ENCODE data around the gene AKAP13.

The AKAP13 gene

GRCh38 chr15:85711580-85712192 is 331.3 kb downstream of the AKAP13 start:
- H3K27me3 ChIP-seq: no peaks in the 10 kb centered on the region
- H3K4me2 ChIP-seq: no peak overlapping the region
- H4K20me1 ChIP-seq: no peaks in the 10 kb centered on the region
- H3K27ac ChIP-seq: no peak overlapping the region
- TF ChIP-seq Cebpa-rat (IDR thresholded peaks at IDR 0.05): no peak
- no peak overlapping the region for H3K4me3 ChIP-seq
- H3K9ac ChIP-seq: no peak overlapping the region
- H3K9me3 ChIP-seq: no peaks in the 10 kb centered on the region
- H3K4me1 ChIP-seq: peaks cover 21% of the 10 kb centered on the region
- H3K36me3 ChIP-seq: peaks cover 63% of the 10 kb centered on the region

- TF ChIP-seq Cebpa-rat (IDR thresholded peaks at IDR 0.05): no peak
- no peak overlapping the region for H3K9ac ChIP-seq
- H3K4me2 ChIP-seq: no peak overlapping the region
- H3K27me3 ChIP-seq: no peaks in the 10 kb centered on the region
- H4K20me1 ChIP-seq: no peaks in the 10 kb centered on the region
- H3K4me1 ChIP-seq: no peaks in the 10 kb centered on the region
- no peak overlapping the region for H3K27ac ChIP-seq
- H3K4me3 ChIP-seq: no peak overlapping the region
- H3K9me3 ChIP-seq: no peaks in the 10 kb centered on the region
- H3K36me3 ChIP-seq: peaks cover 95% of the 10 kb centered on the region
Measured at GRCh38 chr15:85716261-85716660, 335.9 kb downstream of the AKAP13 start.

GRCh38 chr15:85717212-85717611 is 336.8 kb downstream of the AKAP13 start:
- H3K36me3 ChIP-seq: peaks cover 96% of the 10 kb centered on the region
- no peak overlapping the region for H3K27ac ChIP-seq

GRCh38 chr15:85718271-85718971 is 338.0 kb downstream of the AKAP13 start:
- no peak overlapping the region for H3K27ac ChIP-seq
- H3K9me3 ChIP-seq: no peaks in the 10 kb centered on the region
- H3K27me3 ChIP-seq: no peaks in the 10 kb centered on the region
- no peaks in the 10 kb centered on the region for H4K20me1 ChIP-seq
- no peak overlapping the region for H3K9ac ChIP-seq
- no peaks in the 10 kb centered on the region for H3K4me1 ChIP-seq
- TF ChIP-seq Cebpa-rat (IDR thresholded peaks at IDR 0.05): no peak
- no peak overlapping the region for H3K4me3 ChIP-seq
- no peak overlapping the region for H3K4me2 ChIP-seq
- peaks cover 97% of the 10 kb centered on the region for H3K36me3 ChIP-seq

More at GRCh38 chr15:85717212-85717611, 336.8 kb downstream of the AKAP13 start:
- Histone ChIP-seq H3K4me2 (no peak overlapping the region), H3K9me3 (no peaks in the 10 kb centered on the region), H3K4me1 (no peaks in the 10 kb centered on the region), H3K9ac (no peak overlapping the region), H4K20me1 (no peaks in the 10 kb centered on the region), H3K27me3 (no peaks in the 10 kb centered on the region), H3K4me3 (no peak overlapping the region)
- TF ChIP-seq Cebpa-rat (IDR thresholded peaks at IDR 0.05): no peak

GRCh38 chr15:85718981-85719380 is 338.6 kb downstream of the AKAP13 start:
- no peak overlapping the region for H3K4me3 ChIP-seq

GRCh38 chr15:85722374-85723152 is 342.2 kb downstream of the AKAP13 start:
- no peak for TF ChIP-seq Cebpa-rat (IDR thresholded peaks at IDR 0.05)
- Histone ChIP-seq H3K27ac (no peak overlapping the region), H3K9me3 (no peaks in the 10 kb centered on the region), H3K4me2 (no peak overlapping the region), H3K4me1 (no peaks in the 10 kb centered on the region), H3K4me3 (no peak overlapping the region), H4K20me1 (no peaks in the 10 kb centered on the region), H3K36me3 (peaks cover 100% of the 10 kb centered on the region), H3K9ac (no peak overlapping the region), H3K27me3 (no peaks in the 10 kb centered on the region)

More at GRCh38 chr15:85718981-85719380, 338.6 kb downstream of the AKAP13 start:
- no peaks in the 10 kb centered on the region for H4K20me1 ChIP-seq
- H3K27me3 ChIP-seq: no peaks in the 10 kb centered on the region
- no peaks in the 10 kb centered on the region for H3K4me1 ChIP-seq
- H3K27ac ChIP-seq: no peak overlapping the region
- no peaks in the 10 kb centered on the region for H3K9me3 ChIP-seq
- no peak for TF ChIP-seq Cebpa-rat (IDR thresholded peaks at IDR 0.05)
- peaks cover 99% of the 10 kb centered on the region for H3K36me3 ChIP-seq
- no peak overlapping the region for H3K4me2 ChIP-seq
- H3K9ac ChIP-seq: no peak overlapping the region

GRCh38 chr15:85723960-85724945 is 343.9 kb downstream of the AKAP13 start:
- Histone ChIP-seq H3K9ac (no peak overlapping the region), H3K27ac (no peak overlapping the region), H3K4me3 (no peak overlapping the region), H3K4me2 (no peak overlapping the region), H3K36me3 (peaks cover 99% of the 10 kb centered on the region), H3K27me3 (no peaks in the 10 kb centered on the region), H3K4me1 (no peaks in the 10 kb centered on the region), H4K20me1 (no peaks in the 10 kb centered on the region), H3K9me3 (no peaks in the 10 kb centered on the region)
- TF ChIP-seq Cebpa-rat (IDR thresholded peaks at IDR 0.05): no peak

- Histone ChIP-seq H3K27me3 (no peaks in the 10 kb centered on the region), H3K9me3 (no peaks in the 10 kb centered on the region), H3K4me1 (no peaks in the 10 kb centered on the region), H3K4me3 (no peak overlapping the region), H3K4me2 (no peak overlapping the region), H4K20me1 (no peaks in the 10 kb centered on the region; the same call in 1 of the 2 replicates), H3K9ac (no peak overlapping the region), H3K36me3 (peaks cover 99% of the 10 kb centered on the region), H3K27ac (no peak overlapping the region)
- no peak for TF ChIP-seq Cebpa-rat (IDR thresholded peaks at IDR 0.05)
Measured at GRCh38 chr15:85725019-85725418, 344.6 kb downstream of the AKAP13 start.

GRCh38 chr15:85725564-85725963 is 345.2 kb downstream of the AKAP13 start:
- H3K4me3 ChIP-seq: no peak overlapping the region
- no peaks in the 10 kb centered on the region; the same call in 1 of the 2 replicates for H4K20me1 ChIP-seq
- H3K4me1 ChIP-seq: no peaks in the 10 kb centered on the region
- H3K27ac ChIP-seq: no peak overlapping the region
- no peaks in the 10 kb centered on the region for H3K27me3 ChIP-seq
- peaks cover 98% of the 10 kb centered on the region for H3K36me3 ChIP-seq
- no peak overlapping the region for H3K4me2 ChIP-seq
- no peak for TF ChIP-seq Cebpa-rat (IDR thresholded peaks at IDR 0.05)
- no peaks in the 10 kb centered on the region for H3K9me3 ChIP-seq
- no peak overlapping the region for H3K9ac ChIP-seq

Measured in BLaER1 (cell line).